PC-9 (cell line): ENCODE data around the gene BABAM1. TPM values are rescaled to one million over a fixed set of nuclear protein-coding genes. Genes with fewer than 3 reads are reported as not detected.

Experiments
- BruUV-seq: library from RNA; stranded (reverse); fragments of 400-500 nt; replicated peaks from 2 replicates; lab custom pipeline; 2021; lab: Mats Ljungman, UMichigan
- CTCF ChIA-PET: fragments of 300-600 bp; sonication (Branson Sonifier 250); formaldehyde crosslinking; loops from one replicate; lab custom pipeline; 2022; ENCODE audit warnings: antibody characterized with exemption; lab: Charles Lee
- POLR2A ChIA-PET: fragments of 300-600 bp; sonication (Branson Sonifier 250); formaldehyde crosslinking; loops from one replicate; lab custom pipeline; 2022; ENCODE audit warnings: antibody characterized with exemption; ENCODE audit not compliant: unreplicated experiment; lab: Charles Lee
- DNase-seq, 2 experiments: peaks; one replicate each; pipeline versions ENCODE4 v3.0.0 to v3.0.0-alpha.2; 2015 to 2022; ENCODE audit warnings: mixed read lengths in 1 of 2
- H2AFZ ChIP-seq: fragments of 200-600 bp; sonication (generic); 2 replicates; pipeline ENCODE4 v1.8.1; 2017; ENCODE audit warnings: antibody characterized with exemption
- H3F3A ChIP-seq: fragments of 200-600 bp; sonication (generic); 2 replicates; pipeline ENCODE4 v1.8.1; 2017; ENCODE audit warnings: antibody characterized with exemption, mild to moderate bottlenecking, low read depth; ENCODE audit not compliant: insufficient read depth
- H3K27ac ChIP-seq: fragments of 200-600 bp; sonication (generic); 2 replicates; pipeline ENCODE4 v1.6.1; 2016; ENCODE audit warnings: mixed run types
- H3K27me3 ChIP-seq: fragments of 200-600 bp; sonication (generic); 2 replicates; pipeline ENCODE4 v1.6.1; 2016; ENCODE audit warnings: low read depth, mixed run types; ENCODE audit not compliant: insufficient read depth
- H3K36me3 ChIP-seq: fragments of 200-600 bp; sonication (generic); 2 replicates; pipeline ENCODE4 v1.6.1; 2016; ENCODE audit warnings: low read depth, mixed run types
- H3K4me1 ChIP-seq: fragments of 200-600 bp; sonication (generic); replicated peaks from 2 replicates; pipeline ENCODE4 v1.6.1; 2016; ENCODE audit warnings: mixed run types; ENCODE audit not compliant: insufficient read depth
- H3K4me2 ChIP-seq: fragments of 200-600 bp; sonication (generic); 2 replicates; pipeline ENCODE4 v1.6.1; 2017; ENCODE audit warnings: mixed run types
- H3K4me3 ChIP-seq: fragments of 200-600 bp; sonication (generic); 2 replicates; pipeline ENCODE4 v1.6.1; 2016; ENCODE audit warnings: mixed run types
- H3K79me2 ChIP-seq: fragments of 200-600 bp; sonication (generic); 2 replicates; pipeline ENCODE4 v1.6.1; 2017; ENCODE audit warnings: low read depth, mixed run types
- H3K9me2 ChIP-seq: fragments of 200-600 bp; sonication (generic); 2 replicates; pipeline ENCODE4 v1.8.1; 2017; ENCODE audit warnings: mild to moderate bottlenecking; ENCODE audit not compliant: insufficient read depth
- H3K9me3 ChIP-seq: fragments of 200-600 bp; sonication (generic); 2 replicates; pipeline ENCODE4 v1.8.1; 2016; ENCODE audit warnings: low read depth; ENCODE audit not compliant: insufficient read depth
- H4K20me1 ChIP-seq: fragments of 200-600 bp; sonication (generic); 2 replicates; pipeline ENCODE4 v1.8.1; 2017; ENCODE audit not compliant: insufficient read depth
- EZH2 ChIP-seq: fragments of 200-600 bp; sonication (generic); IDR thresholded peaks from 2 replicates; pipeline ENCODE4 v1.8.0; 2017; ENCODE audit warnings: antibody characterized with exemption, low read depth
- intact Hi-C: fragments of 100-400 bp; cut with micrococcal nuclease; formaldehyde crosslinking; loops from one replicate; pipeline ENCODE4 v1.10.0; 2022; ENCODE audit not compliant: unreplicated experiment
- total RNA-seq: library from RNA; stranded (reverse); gene quantifications from 2 replicates; pipeline ENCODE4 v1.2.3, GENCODE V29; 2021
- TF ChIP-seq, protein P1 (sequence below): fragments of 200-600 bp; sonication (generic); conservative IDR thresholded peaks from 2 replicates; pipeline ENCODE4 v1.6.1; 2017; ENCODE audit warnings: mixed run types, antibody characterized with exemption, mild to moderate bottlenecking, moderate library complexity

Gene BABAM1
- total RNA-seq, 1 experiment from 2014 or later, result 127 TPM

DNA sequence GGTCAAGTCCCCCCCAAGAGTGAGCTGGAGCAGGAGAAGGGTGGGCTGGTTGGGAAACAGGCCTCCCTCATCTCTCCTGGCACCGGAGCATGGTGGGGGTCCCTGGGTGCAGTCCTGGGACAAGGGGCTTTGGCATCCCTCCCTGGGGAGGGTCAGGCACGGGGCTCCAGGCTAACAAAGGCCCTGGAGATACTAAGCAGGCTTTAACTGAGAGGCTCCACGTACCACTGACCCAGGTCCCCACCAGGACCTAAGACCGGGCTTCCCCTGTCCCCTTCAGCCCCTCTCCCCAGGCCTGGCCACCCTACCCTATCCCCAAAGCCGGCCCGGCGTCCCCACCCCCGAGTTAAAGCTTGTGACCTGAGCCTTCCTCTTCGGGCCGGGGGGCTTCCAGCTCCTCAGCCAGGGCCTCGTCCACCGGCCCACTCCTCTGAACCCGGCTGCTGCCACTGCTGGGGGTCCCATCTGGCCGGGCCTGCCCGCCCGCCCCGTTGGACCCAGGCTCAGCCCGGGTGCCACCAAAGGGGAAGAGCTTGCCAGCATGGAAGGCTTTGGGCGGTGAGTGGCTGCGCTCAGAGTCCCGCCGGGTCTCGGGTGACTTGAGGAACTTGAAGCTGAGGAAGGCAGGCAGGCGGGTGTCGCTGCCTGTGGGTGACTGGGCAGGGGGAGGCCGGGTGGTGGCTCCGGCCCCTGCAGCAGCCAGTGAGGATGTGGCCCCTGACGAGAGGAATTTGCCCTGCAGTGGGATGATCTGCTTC is 57.3 kb downstream of the BABAM1 start:
- Histone ChIP-seq H3K27ac (no peak overlapping the region), H3K9me3 (no peaks in the 10 kb centered on the region), H3K4me3 (no peak overlapping the region), H3K4me1 (peaks cover 23% of the 10 kb centered on the region), H4K20me1 (peaks cover 12% of the 10 kb centered on the region; the same call in 1 of the 2 replicates), H3F3A (peaks cover 45% of the 10 kb centered on the region), H3K79me2 (no peaks in the 10 kb centered on the region), H2AFZ (no peak overlapping the region), H3K27me3 (no peaks in the 10 kb centered on the region), H3K4me2 (no peak overlapping the region), H3K36me3 (peaks cover 8% of the 10 kb centered on the region; the same call in 1 of the 2 replicates), H3K9me2 (no peaks in the 10 kb centered on the region)
- TF ChIP-seq EZH2, result no peak
- TF ChIP-seq, protein P1, sequence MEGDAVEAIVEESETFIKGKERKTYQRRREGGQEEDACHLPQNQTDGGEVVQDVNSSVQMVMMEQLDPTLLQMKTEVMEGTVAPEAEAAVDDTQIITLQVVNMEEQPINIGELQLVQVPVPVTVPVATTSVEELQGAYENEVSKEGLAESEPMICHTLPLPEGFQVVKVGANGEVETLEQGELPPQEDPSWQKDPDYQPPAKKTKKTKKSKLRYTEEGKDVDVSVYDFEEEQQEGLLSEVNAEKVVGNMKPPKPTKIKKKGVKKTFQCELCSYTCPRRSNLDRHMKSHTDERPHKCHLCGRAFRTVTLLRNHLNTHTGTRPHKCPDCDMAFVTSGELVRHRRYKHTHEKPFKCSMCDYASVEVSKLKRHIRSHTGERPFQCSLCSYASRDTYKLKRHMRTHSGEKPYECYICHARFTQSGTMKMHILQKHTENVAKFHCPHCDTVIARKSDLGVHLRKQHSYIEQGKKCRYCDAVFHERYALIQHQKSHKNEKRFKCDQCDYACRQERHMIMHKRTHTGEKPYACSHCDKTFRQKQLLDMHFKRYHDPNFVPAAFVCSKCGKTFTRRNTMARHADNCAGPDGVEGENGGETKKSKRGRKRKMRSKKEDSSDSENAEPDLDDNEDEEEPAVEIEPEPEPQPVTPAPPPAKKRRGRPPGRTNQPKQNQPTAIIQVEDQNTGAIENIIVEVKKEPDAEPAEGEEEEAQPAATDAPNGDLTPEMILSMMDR, result no peak
- no TSS peak for BruUV-seq
- POLR2A ChIA-PET, result interaction anchor here (0.5 kb wide), 1 partner anchor 16 kb away, joined by 11 read pairs; no protein-coding TSS in a partner anchor
- DNase-seq, result no peak
- CTCF ChIA-PET, result no interaction called here
- intact Hi-C loops, result loop anchor here (5.0 kb wide), 1 partner anchor 32 kb away; no protein-coding TSS in a partner anchor

DNA sequence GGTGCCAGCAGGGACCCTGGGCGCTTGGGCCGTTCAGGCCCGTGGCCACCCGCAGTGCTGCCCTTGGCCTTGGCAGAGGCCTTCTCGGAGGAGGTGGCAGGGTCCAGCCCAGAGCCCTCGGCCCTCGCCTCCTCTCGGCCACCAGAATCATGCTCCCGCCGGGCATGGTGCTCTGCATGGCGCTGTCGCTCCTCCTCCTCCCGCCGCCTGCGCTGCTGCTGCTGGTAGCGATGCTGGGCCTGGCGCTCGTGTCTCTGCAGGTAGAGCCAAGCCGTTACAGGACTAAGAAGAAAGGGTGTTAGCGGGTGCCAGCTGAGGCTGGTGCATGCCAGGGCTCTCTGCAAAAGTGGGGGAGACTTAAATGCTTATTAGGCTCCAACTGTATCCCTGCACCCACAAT is 57.9 kb downstream of the BABAM1 start:
- H3K4me1 ChIP-seq, result peaks cover 23% of the 10 kb centered on the region
- peaks cover 12% of the 10 kb centered on the region; the same call in 1 of the 2 replicates for H4K20me1 ChIP-seq
- CTCF ChIA-PET, result no interaction called here
- no peak overlapping the region for H2AFZ ChIP-seq
- no peaks in the 10 kb centered on the region for H3K9me3 ChIP-seq
- no peak for DNase-seq
- no peaks in the 10 kb centered on the region for H3K9me2 ChIP-seq
- H3K36me3 ChIP-seq, result peaks cover 6% of the 10 kb centered on the region; the same call in 1 of the 2 replicates
- no peak overlapping the region for H3K4me3 ChIP-seq
- POLR2A ChIA-PET, result no interaction called here
- H3K27me3 ChIP-seq, result no peaks in the 10 kb centered on the region
- intact Hi-C loops, result loop anchor here (5.0 kb wide), 1 partner anchor 33 kb away; no protein-coding TSS in a partner anchor
- BruUV-seq, result no TSS peak
- no peak overlapping the region for H3K4me2 ChIP-seq
- H3F3A ChIP-seq, result peaks cover 45% of the 10 kb centered on the region
- no peaks in the 10 kb centered on the region for H3K79me2 ChIP-seq
- no peak overlapping the region for H3K27ac ChIP-seq
- TF ChIP-seq, protein P1, result no peak
- TF ChIP-seq EZH2, result no peak

DNA sequence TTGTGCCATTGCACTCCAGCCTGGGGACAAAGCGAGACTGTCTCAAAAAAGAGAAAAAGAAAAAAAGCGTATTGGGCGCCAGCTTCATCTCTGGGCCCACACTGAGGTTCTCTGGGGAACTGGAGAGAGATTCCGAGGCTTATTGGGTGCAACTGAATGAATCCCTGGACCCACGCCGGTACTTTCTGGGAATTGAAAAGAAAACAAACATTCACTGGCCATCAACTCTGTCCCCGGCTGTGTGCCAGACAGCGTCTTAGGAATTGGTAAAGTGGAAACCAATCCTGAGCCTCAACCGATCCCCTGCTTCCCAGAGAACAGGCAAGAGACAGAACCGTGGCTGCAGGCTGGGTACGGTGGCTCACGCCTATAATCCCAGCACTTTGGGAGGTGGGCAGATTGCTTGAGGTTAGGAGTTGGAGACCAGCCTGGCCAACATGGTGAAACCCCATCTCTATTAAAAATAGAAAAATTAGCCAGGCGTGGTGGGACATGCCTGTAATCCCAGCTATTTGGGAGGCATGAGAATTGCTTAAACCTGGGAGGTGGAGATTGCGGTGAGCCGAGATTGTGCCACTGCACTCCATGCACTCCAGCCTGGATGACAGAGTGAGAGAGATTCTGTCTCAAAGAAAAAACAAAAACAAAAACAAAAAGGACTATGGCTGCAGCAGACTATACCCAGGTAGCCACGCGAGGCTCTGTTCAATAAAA is 58.8 kb downstream of the BABAM1 start:
- no peaks in the 10 kb centered on the region for H3K79me2 ChIP-seq
- peak overlapping the region; percentile 84 for H3K4me2 ChIP-seq
- no peak for TF ChIP-seq EZH2
- TF ChIP-seq, protein P1, result no peak
- H4K20me1 ChIP-seq, result peaks cover 12% of the 10 kb centered on the region; the same call in 1 of the 2 replicates
- DNase-seq, result no peak
- ChIA-PET CTCF (interaction anchor here (0.5 kb wide), 2 partner anchors 29 to 33 kb away, joined by 3 to 7 read pairs; no protein-coding TSS in a partner anchor), POLR2A (interaction anchor here (0.5 to 0.6 kb wide), 5 partner anchors 9 to 348 kb away, joined by 5 to 13 read pairs (median 9); no protein-coding TSS in a partner anchor)
- peak overlapping the region; percentile 0; the same call in 1 of the 2 replicates for H3K4me3 ChIP-seq
- H3K36me3 ChIP-seq, result no peaks in the 10 kb centered on the region
- H3K9me3 ChIP-seq, result no peaks in the 10 kb centered on the region
- no peaks in the 10 kb centered on the region for H3K9me2 ChIP-seq
- H2AFZ ChIP-seq, result no peak overlapping the region
- H3K27ac ChIP-seq, result peak overlapping the region; percentile 31; the same call in 1 of the 2 replicates
- H3K4me1 ChIP-seq, result peaks cover 23% of the 10 kb centered on the region
- no peaks in the 10 kb centered on the region for H3K27me3 ChIP-seq
- BruUV-seq, result TSS peak; percentile 22
- H3F3A ChIP-seq, result peaks cover 45% of the 10 kb centered on the region
- intact Hi-C loops, result loop anchor here (1.0 to 5.0 kb wide), 3 partner anchors 9 to 34 kb away; partner anchors contain the start of gene MRPL34
